ENCODE results near the gene C2orf92.

The C2orf92 gene

GRCh38 chr2:97654791-97655190 lies 14.7 kb upstream of the C2orf92 start:
- no peak for TF ChIP-seq CTCF (IDR thresholded peaks at IDR 0.05; ENCODE audit: control insufficient read depth, insufficient read depth, low read depth, low read length, missing control alignments)

GRCh38 chr2:97656129-97656755 lies 13.3 kb upstream of the C2orf92 start:
- H3K4me3 ChIP-seq (ENCODE audit: control insufficient read depth, low read depth, low read length), result no peak overlapping the region
- no peak for DNase-seq (ENCODE audit: low read depth)
- TF ChIP-seq CTCF (IDR thresholded peaks at IDR 0.05; ENCODE audit: control insufficient read depth, insufficient read depth, low read depth, low read length, missing control alignments), result no peak

More at GRCh38 chr2:97654791-97655190, 14.7 kb upstream of the C2orf92 start:
- H3K4me3 ChIP-seq (ENCODE audit: control insufficient read depth, low read depth, low read length), result no peak overlapping the region
- no peak for DNase-seq (ENCODE audit: low read depth)

GRCh38 chr2:97656905-97657587 lies 12.5 kb upstream of the C2orf92 start:
- no peak overlapping the region for H3K4me3 ChIP-seq (ENCODE audit: control insufficient read depth, low read depth, low read length)
- no peak for DNase-seq (ENCODE audit: low read depth)
- TF ChIP-seq CTCF (IDR thresholded peaks at IDR 0.05; ENCODE audit: control insufficient read depth, insufficient read depth, low read depth, low read length, missing control alignments), result no peak

GRCh38 chr2:97657986-97658690 lies 11.4 kb upstream of the C2orf92 start:
- no peak for DNase-seq (ENCODE audit: low read depth)

GRCh38 chr2:97658691-97659157 lies 10.8 kb upstream of the C2orf92 start:
- no peak for TF ChIP-seq CTCF (IDR thresholded peaks at IDR 0.05; ENCODE audit: control insufficient read depth, insufficient read depth, low read depth, low read length, missing control alignments)
- H3K4me3 ChIP-seq (ENCODE audit: control insufficient read depth, low read depth, low read length), result no peak overlapping the region
- no peak for DNase-seq (ENCODE audit: low read depth)

More at GRCh38 chr2:97657986-97658690, 11.4 kb upstream of the C2orf92 start:
- TF ChIP-seq CTCF (IDR thresholded peaks at IDR 0.05; ENCODE audit: control insufficient read depth, insufficient read depth, low read depth, low read length, missing control alignments), result no peak
- H3K4me3 ChIP-seq (ENCODE audit: control insufficient read depth, low read depth, low read length), result no peak overlapping the region

- DNase-seq (ENCODE audit: low read depth), result no peak
- no peak for TF ChIP-seq CTCF (IDR thresholded peaks at IDR 0.05; ENCODE audit: control insufficient read depth, insufficient read depth, low read depth, low read length, missing control alignments)
- H3K4me3 ChIP-seq (ENCODE audit: control insufficient read depth, low read depth, low read length), result no peak overlapping the region
These were observed 10.1 kb upstream of the C2orf92 start for GRCh38 chr2:97659256-97660043.
